GM12865 (cell line): ENCODE results near the gene NWD2.

Source experiments
- DNase-seq: peaks from one replicate; pipeline ENCODE4 v3.0.0; 2010; ENCODE audit warnings: low read depth
- H3K4me3 ChIP-seq: 2 replicates; pipeline ENCODE4 v1.5.1; 2011; ENCODE audit warnings: mild to moderate bottlenecking, low read depth, low read length, control low read depth
- CTCF ChIP-seq: IDR thresholded peaks from 2 replicates; pipeline ENCODE4 v1.5.1; 2011; ENCODE audit warnings: low read length, control low read depth, low read depth, inconsistent platforms; ENCODE audit not compliant: insufficient read depth; ENCODE audit errors: missing control alignments

Gene NWD2

DNA sequence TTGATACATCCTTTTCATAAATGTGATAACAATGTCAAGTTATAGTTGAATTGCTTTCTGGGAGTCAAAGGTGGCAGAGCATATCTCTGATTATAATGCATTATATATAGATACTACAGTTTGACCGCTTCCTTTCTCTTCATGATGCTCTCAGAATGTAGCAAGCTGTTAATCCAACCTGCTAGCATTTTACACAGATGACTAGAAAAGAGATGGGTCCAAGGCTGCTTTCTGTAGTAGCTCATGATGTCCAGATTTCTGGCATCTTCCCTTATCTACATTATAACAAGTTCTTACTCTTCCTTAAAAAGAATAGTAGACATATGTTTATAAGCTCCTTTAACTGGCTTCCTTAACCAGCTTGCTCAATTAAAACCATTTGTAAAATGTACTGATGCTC, 192.0 kb downstream of the NWD2 start:
- no peak for DNase-seq
- H3K4me3 ChIP-seq = no peak overlapping the region
- TF ChIP-seq CTCF = no peak

- DNase-seq = no peak
- H3K4me3 ChIP-seq = no peak overlapping the region
Measured at GRCh38 chr4:37437163-37437562, 192.6 kb downstream of the NWD2 start.

GRCh38 chr4:37438564-37439279, 194.2 kb downstream of the NWD2 start:
- DNase-seq = no peak
- H3K4me3 ChIP-seq = no peak overlapping the region
- no peak for TF ChIP-seq CTCF

More at GRCh38 chr4:37437163-37437562, 192.6 kb downstream of the NWD2 start:
- no peak for TF ChIP-seq CTCF

GRCh38 chr4:37439809-37440474, 195.4 kb downstream of the NWD2 start:
- no peak overlapping the region for H3K4me3 ChIP-seq
- no peak for DNase-seq
- no peak for TF ChIP-seq CTCF

- no peak for DNase-seq
- no peak overlapping the region for H3K4me3 ChIP-seq
- TF ChIP-seq CTCF = no peak
Measured at GRCh38 chr4:37440501-37440900, 196.0 kb downstream of the NWD2 start.

DNA sequence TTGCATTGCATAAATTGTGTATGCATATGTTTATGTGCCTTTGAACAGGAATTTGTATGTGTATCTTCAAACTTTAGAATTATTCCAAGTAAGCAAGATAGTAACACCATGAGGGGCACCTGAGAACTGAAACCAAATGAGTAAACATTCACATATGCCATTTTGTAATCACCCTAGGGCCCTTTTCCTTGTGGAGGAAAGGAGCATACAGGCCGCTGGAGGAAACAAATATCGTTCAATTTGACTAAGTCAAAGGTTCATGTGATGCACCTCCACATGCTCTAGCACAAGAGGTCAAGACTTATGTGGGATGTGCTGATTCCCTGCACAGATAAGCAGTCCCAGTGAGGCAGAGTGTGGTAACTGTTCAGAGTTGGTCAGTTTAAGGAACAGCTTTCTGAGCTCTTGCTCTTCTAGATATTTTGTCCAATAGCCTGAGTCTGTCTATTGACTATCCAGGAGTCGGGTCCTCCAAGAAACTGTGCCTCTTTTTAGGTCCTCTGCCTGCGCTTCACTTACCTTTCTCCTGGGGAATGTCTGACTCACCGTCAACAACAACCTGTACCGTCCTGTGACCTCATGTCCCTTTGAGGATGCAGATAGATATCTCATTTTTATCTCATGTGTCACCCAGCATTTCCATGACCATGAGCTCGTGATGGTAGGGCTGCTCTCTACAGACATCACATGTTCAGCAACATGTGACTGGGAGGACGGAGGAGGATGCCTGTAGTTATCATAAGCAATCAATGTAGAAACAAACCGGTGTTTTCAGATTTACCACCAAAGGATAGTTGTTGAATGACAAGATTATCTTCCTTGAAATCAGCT, 196.9 kb downstream of the NWD2 start:
- no peak for DNase-seq
- no peak overlapping the region for H3K4me3 ChIP-seq
- TF ChIP-seq CTCF = no peak
